MG63 (cell line): ENCODE measurements around the gene ADGRF3. TPM values are rescaled to one million over a fixed set of nuclear protein-coding genes. Genes with fewer than 3 reads are reported as not detected.
"Not testable (repeated sequence)": the region's sequence is repeated elsewhere in the genome, so short reads cannot be mapped to it uniquely, and the experiment has no call there.

Experiments used
- DNase-seq: peaks from one replicate; pipeline ENCODE4 v3.0.0-alpha.2; 2020
- H3K27me3 ChIP-seq: fragments of 250-450 bp; sonication (Bioruptor Pico); 2 replicates; pipeline ENCODE4 v1.5.1; 2020; ENCODE audit warnings: mild to moderate bottlenecking, moderate library complexity
- H3K36me3 ChIP-seq: fragments of 250-450 bp; sonication (Bioruptor Pico); 2 replicates; pipeline ENCODE4 v1.5.1; 2020; ENCODE audit warnings: mild to moderate bottlenecking, moderate library complexity
- H3K4me3 ChIP-seq: fragments of 250-450 bp; sonication (Bioruptor Pico); 2 replicates; pipeline ENCODE4 v1.5.1; 2020; ENCODE audit warnings: mild to moderate bottlenecking, moderate library complexity
- H3K9me3 ChIP-seq: fragments of 250-450 bp; sonication (Bioruptor Pico); 2 replicates; pipeline ENCODE4 v1.5.1; 2020; ENCODE audit warnings: mild to moderate bottlenecking, moderate library complexity
- total RNA-seq: library from RNA; depleted of rRNA; stranded (reverse); fragments of >200 nt; shearing (Covaris generic); gene quantifications from 2 replicates; pipeline ENCODE4 v1.2.3, GENCODE V29; 2014; ENCODE audit warnings: low replicate concordance; rRNA removed

The ADGRF3 gene
- total RNA-seq, 1 experiment from 2014 or later, result not detected

DNA sequence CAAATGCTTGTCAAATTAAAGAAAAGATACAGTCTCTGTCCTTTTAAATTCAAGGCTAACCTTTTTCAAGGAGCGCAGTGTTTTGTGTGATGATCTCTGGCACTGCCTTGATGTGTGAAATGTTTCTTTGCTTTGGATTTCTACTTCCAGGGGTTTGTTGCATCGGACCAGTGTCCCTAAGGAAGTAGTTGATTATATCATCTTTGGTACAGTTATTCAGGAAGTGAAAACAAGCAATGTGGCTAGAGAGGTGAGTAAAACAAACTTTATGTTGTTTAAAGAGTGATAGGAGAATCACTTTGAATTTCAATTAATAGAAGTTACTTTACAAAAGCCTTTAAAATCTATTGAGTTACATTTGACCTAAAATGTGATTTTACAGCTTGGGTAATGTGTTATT lies 73.1 kb downstream of the ADGRF3 start:
- Histone ChIP-seq H3K36me3 (peaks cover 12% of the 10 kb centered on the region), H3K4me3 (no peak overlapping the region), H3K9me3 (no peaks in the 10 kb centered on the region), H3K27me3 (no peaks in the 10 kb centered on the region)
- DNase-seq, result no peak

DNA sequence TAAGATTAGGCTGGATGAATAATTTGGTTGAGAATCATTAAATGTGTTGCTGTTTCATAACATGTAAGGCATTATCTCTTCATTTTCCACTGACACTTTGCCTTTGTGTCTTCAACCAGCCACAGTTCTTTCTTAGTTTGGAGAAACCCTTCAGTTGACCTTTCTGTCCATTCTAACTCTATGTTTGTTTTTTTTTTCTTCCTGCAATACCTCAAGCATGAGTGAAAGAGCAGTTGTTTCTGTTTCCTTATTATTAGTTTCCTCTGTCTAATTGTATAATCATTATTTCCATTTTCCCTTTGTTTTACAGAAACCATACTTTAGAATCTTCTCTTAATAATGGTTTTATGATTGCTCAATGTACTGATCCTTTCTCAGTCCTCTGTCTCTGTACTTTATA lies 76.2 kb downstream of the ADGRF3 start:
- no peak overlapping the region for H3K4me3 ChIP-seq
- DNase-seq, result no peak
- H3K27me3 ChIP-seq, result no peaks in the 10 kb centered on the region
- H3K9me3 ChIP-seq, result no peaks in the 10 kb centered on the region
- H3K36me3 ChIP-seq, result peaks cover 5% of the 10 kb centered on the region

DNA sequence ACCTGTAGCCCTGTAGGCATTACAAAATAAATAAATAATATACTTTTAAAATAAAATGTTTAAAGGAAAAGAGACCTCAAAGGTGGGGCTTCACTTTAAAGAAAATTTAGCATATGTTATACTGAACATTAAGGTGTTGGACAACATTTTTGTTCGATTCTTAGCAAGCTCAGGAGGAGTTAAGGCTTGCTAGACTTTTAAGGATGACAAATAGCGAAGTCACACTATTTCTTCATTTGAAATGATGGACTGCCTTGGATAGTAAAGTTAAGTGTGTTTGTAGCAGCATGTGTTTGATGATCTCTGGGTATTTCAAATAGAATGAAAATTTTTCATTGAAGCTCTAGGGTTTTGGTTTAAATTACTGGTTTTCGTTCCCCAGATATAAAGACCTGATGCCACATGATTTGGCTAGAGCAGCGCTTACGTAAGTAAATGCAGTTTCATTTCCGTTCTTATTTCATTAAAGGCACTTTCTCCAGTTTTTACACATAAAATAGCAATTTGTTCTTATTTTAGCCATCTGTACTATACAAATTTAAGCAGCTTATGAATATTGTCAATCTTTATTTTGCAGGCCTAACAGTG lies 76.9 kb downstream of the ADGRF3 start:
- Histone ChIP-seq H3K9me3 (no peaks in the 10 kb centered on the region), H3K36me3 (peaks cover 5% of the 10 kb centered on the region), H3K27me3 (no peaks in the 10 kb centered on the region), H3K4me3 (no peak overlapping the region)
- DNase-seq, result no peak

DNA sequence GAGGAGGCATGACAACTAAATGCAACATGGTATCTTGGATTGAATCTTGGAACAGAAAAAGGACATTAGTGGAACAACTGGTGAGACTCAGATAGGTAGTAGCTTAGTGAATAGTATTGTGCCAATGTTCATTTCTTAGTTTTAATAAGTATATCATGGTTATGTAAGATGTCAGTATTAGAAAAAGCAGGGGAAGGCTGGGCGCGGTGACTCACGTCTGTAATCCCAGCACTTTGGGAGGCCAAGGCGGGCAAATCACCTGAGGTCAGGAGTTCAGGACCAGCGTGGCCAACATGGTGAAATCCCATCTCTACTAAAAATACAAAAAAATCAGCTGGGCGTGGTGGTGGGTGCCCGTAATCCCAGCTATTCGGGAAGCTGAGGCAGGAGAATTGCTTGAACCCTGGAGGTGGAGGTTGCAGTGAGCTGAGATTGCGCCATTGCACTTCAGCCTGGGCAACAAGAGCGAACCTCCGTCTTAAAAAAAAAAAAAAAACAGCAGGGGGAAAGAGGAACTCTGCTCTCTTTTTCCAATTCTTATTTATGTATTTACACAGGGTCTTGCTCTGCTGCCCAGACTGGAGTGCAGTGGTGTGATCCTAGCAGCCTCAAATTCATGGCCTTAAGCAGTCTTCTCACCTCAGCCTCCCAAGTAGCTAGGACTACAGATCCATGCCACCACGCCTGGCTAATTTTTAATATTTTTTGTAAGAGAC lies 77.8 kb downstream of the ADGRF3 start:
- H3K36me3 ChIP-seq, H3K4me3 ChIP-seq, DNase-seq, H3K27me3 ChIP-seq, H3K9me3 ChIP-seq: not testable (repeated sequence)

DNA sequence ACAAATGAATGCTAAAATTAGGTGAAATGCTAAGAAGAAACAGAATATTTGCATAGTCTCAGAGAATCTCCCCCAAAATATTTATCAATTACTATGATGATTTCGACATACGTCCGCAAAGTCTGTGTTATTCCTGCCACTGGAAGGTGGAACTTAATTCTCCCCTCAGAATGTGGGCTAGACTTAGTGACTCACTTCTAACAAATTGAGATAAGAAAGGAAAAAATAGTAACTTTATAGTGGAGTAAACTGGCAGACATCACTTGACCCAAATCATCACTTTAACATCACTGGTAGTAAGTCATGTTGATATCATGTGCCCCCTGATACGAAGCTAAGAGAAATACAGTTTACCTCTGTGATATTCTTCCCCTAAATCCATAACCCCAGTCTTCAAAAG lies 78.4 kb downstream of the ADGRF3 start:
- Histone ChIP-seq H3K9me3 (no peaks in the 10 kb centered on the region), H3K27me3 (no peaks in the 10 kb centered on the region), H3K36me3 (peaks cover 8% of the 10 kb centered on the region), H3K4me3 (no peak overlapping the region)
- no peak for DNase-seq

DNA sequence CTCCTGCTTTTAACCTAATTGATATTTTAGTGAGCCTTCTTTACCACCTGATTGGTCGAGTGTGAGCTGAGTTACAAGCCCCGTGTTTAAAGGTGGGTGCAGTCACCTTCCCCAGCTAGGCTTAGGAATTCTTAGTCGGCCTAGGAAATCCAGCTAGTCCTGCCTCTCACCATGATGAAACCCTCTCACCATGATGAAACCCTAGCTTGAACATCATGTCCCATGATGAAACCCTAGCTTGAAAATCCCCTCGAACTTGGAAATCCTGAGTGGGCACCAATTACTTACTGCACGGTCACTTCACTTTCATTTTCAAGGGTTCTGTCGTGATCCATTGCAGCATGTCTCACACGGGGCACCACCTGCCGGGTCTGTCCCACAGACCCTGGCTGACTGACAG lies 87.8 kb downstream of the ADGRF3 start:
- H3K9me3 ChIP-seq, H3K4me3 ChIP-seq, H3K27me3 ChIP-seq, DNase-seq: not testable (repeated sequence)
- H3K36me3 ChIP-seq, result peaks cover 35% of the 10 kb centered on the region

Other genes with a start within 250 kb of the ADGRF3 start
- gene GAREM2, start 173.7 kb downstream of the ADGRF3 start, total RNA-seq, result 0.20 and 0.33 TPM in 2 replicates
- 141 and 162 TPM in 2 replicates for gene HADHA, start 102.2 kb downstream of the ADGRF3 start, total RNA-seq
- 16.5 and 30.2 TPM in 2 replicates for gene HADHB, start 101.8 kb downstream of the ADGRF3 start, total RNA-seq
- 4.8 and 10.0 TPM in 2 replicates for gene SELENOI, start 646 bp downstream of the ADGRF3 start, total RNA-seq
- gene DRC1, start 55.1 kb upstream of the ADGRF3 start, total RNA-seq, result not detected in 2 replicates
- gene OTOF, start 131.3 kb upstream of the ADGRF3 start, total RNA-seq, result not detected in 2 replicates